MG63 (cell line): ENCODE results near the gene FOXP1. TPM values are rescaled to one million over a fixed set of nuclear protein-coding genes. Genes with fewer than 3 reads are reported as not detected.

Experiments
- DNase-seq: peaks from one replicate; pipeline ENCODE4 v3.0.0-alpha.2; 2020
- H3K27me3 ChIP-seq: fragments of 250-450 bp; sonication (Bioruptor Pico); 2 replicates; pipeline ENCODE4 v1.5.1; 2020; ENCODE audit warnings: mild to moderate bottlenecking, moderate library complexity
- H3K36me3 ChIP-seq: fragments of 250-450 bp; sonication (Bioruptor Pico); 2 replicates; pipeline ENCODE4 v1.5.1; 2020; ENCODE audit warnings: mild to moderate bottlenecking, moderate library complexity
- H3K4me3 ChIP-seq: fragments of 250-450 bp; sonication (Bioruptor Pico); 2 replicates; pipeline ENCODE4 v1.5.1; 2020; ENCODE audit warnings: mild to moderate bottlenecking, moderate library complexity
- H3K9me3 ChIP-seq: fragments of 250-450 bp; sonication (Bioruptor Pico); 2 replicates; pipeline ENCODE4 v1.5.1; 2020; ENCODE audit warnings: mild to moderate bottlenecking, moderate library complexity
- total RNA-seq: library from RNA; depleted of rRNA; stranded (reverse); fragments of >200 nt; shearing (Covaris generic); gene quantifications from 2 replicates; pipeline ENCODE4 v1.2.3, GENCODE V29; 2014; ENCODE audit warnings: low replicate concordance; rRNA removed

The FOXP1 gene
- total RNA-seq, 1 experiment from 2014 or later: 15.0 TPM

DNA sequence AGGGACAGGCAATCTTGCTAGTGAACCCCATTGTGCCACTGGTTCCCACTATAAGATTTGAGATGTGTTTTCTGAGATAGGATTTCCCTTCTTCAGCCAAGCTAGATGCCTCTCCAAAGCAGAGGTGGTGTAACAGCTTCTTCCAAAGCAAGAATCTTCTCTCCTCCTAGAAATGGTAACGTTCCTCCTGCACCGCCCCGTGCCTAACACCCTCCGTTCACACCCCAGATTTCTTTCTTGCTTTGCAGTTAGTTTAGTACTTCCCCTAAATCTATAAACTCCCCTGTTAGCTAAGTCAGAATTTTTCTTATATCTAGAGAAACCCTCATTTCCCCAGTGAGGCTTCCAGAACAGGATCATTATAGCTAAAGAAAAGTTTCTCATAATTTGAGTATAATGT lies 653.5 kb downstream of the FOXP1 start:
- Histone ChIP-seq H3K4me3 (no peak overlapping the region), H3K27me3 (no peaks in the 10 kb centered on the region), H3K36me3 (no peaks in the 10 kb centered on the region), H3K9me3 (no peaks in the 10 kb centered on the region)
- no peak for DNase-seq

- no peaks in the 10 kb centered on the region for H3K36me3 ChIP-seq
- DNase-seq: no peak
- no peak overlapping the region for H3K4me3 ChIP-seq
- no peaks in the 10 kb centered on the region for H3K9me3 ChIP-seq
- no peaks in the 10 kb centered on the region for H3K27me3 ChIP-seq
Measured at GRCh38 chr3:70927239-70927638, 656.3 kb downstream of the FOXP1 start.

DNA sequence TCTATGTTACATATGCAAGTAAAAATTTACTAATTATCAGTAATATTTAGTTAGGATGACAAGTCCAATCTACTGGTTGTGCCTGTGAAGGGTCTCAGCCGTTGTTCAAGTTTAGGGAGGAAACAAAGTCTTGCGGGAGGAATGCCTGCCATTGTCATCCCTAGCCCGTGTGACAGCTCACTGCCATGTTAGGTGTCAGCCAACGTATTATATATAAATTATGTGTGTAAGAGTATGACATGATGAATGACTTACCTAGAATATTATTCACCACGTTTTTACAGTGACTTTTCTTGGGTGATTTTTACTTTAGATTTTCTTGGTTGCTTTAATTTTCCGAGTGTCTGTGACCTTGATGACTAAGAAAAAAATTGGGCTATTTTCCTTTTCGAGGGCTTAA lies 656.7 kb downstream of the FOXP1 start:
- no peaks in the 10 kb centered on the region for H3K36me3 ChIP-seq
- H3K27me3 ChIP-seq: no peaks in the 10 kb centered on the region
- H3K9me3 ChIP-seq: no peaks in the 10 kb centered on the region
- no peak overlapping the region for H3K4me3 ChIP-seq
- no peak for DNase-seq

- Histone ChIP-seq H3K27me3 (no peaks in the 10 kb centered on the region), H3K36me3 (no peaks in the 10 kb centered on the region), H3K4me3 (no peak overlapping the region), H3K9me3 (no peaks in the 10 kb centered on the region)
- DNase-seq: no peak
Measured at GRCh38 chr3:70919661-70920060, 663.9 kb downstream of the FOXP1 start.

DNA sequence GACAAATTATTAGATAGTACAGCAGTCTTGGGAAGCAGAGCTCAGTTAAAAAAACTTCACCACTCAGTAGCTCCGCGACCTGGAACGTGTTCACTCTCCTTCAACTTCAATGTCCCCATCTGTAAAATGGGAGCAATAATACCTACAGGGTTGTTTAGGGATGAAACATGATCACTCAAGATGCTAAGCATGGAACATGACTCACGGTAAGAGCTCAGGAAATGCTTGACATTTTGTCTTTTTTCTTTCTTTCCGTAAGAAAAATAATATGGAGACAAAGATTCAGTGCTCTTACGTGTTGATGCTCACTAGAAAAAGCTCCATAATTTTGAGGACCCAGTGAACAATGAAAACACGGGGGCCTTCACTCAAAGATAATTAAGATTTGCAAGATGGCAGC lies 664.4 kb downstream of the FOXP1 start:
- DNase-seq: no peak
- H3K27me3 ChIP-seq: no peaks in the 10 kb centered on the region
- H3K9me3 ChIP-seq: no peaks in the 10 kb centered on the region
- H3K36me3 ChIP-seq: no peaks in the 10 kb centered on the region
- no peak overlapping the region for H3K4me3 ChIP-seq

DNA sequence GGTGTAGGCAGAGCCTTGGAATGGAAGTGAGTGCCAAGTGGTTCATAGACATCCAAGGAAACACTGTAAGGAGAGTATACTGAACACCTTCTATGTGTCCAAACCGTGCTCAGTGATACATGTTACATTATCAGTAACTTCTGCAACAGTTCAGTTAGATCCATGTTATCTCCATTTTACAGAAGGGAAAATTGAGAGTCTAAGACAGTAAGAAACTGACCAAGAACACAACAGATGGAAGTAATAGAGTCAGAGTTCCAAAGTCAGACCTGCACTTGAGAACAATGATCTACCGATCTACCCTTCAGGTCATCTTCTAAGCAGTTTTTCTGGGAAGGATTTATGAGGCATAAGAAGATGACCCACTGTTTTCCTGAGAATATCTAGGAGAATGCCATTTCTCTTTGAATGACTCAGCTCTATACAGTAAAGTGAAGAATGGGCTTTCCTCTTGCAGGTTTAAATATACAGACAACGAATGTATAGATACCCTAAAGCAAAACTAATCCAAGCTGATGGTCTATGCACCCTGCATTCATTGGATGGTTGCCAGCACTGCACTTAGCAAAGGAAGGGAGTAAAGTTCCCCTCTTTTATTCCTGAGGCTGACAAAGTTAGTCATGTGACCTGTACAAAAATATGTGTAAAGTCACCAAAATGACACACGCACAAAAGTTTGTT lies 667.0 kb downstream of the FOXP1 start:
- Histone ChIP-seq H3K4me3 (no peak overlapping the region), H3K9me3 (no peaks in the 10 kb centered on the region), H3K27me3 (no peaks in the 10 kb centered on the region), H3K36me3 (no peaks in the 10 kb centered on the region)
- DNase-seq: no peak

DNA sequence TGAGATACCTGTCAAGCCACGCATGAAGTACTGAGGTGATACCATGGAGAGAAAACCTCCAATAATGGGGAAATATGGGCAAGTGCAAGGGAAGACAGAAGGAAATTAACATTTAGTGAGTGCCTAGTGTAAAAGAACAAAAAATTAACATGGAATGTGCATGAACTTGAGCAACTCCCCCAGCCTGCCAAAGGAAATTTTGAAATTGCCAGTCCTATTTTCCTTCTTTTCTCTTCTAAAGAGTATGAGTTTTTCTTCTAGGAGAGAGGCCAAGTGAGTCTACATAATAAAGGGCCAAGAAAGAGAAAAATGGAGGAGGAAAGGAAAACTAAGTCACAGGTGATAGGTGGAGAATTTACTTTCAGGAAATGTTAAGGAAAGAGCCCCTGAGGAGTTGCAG lies 668.7 kb downstream of the FOXP1 start:
- Histone ChIP-seq H3K27me3 (no peaks in the 10 kb centered on the region), H3K36me3 (no peaks in the 10 kb centered on the region)

GRCh38 chr3:70911719-70912118 lies 671.8 kb downstream of the FOXP1 start:
- DNase-seq: no peak
- no peaks in the 10 kb centered on the region for H3K9me3 ChIP-seq
- no peaks in the 10 kb centered on the region for H3K27me3 ChIP-seq

More for the DNA sequence above, 668.7 kb downstream of the FOXP1 start:
- DNase-seq: no peak
- H3K4me3 ChIP-seq: no peak overlapping the region
- no peaks in the 10 kb centered on the region for H3K9me3 ChIP-seq

DNA sequence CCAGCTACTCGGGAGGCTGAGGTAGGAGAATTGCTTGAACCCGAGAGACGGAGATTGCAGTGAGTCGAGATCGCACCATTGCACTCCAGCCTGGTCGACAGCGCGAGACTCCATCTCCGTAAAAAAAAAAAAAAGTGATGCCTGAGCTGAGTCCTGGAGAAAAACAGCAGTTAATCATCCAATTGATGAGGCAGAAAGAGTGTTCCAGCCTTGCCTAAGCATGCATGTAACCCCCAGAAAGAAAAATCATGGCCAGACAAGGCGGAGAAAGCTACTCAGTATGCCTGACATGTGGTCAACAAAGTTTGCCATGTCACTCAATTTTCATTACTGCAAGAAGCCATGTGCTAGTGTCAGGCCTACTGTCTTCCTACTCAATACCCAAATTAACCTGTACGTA lies 678.0 kb downstream of the FOXP1 start:
- DNase-seq: no peak
- Histone ChIP-seq H3K9me3 (no peaks in the 10 kb centered on the region), H3K4me3 (no peak overlapping the region), H3K36me3 (no peaks in the 10 kb centered on the region), H3K27me3 (no peaks in the 10 kb centered on the region)

More at GRCh38 chr3:70911719-70912118, 671.8 kb downstream of the FOXP1 start:
- Histone ChIP-seq H3K4me3 (no peak overlapping the region), H3K36me3 (no peaks in the 10 kb centered on the region)

Other genes starting within 250 kb of the FOXP1 start
- 2.9 and 4.4 TPM in 2 replicates for gene EIF4E3, start 141.7 kb upstream of the FOXP1 start, total RNA-seq
- gene GPR27, start 170.1 kb upstream of the FOXP1 start, total RNA-seq: 7.0 and 8.5 TPM in 2 replicates
- gene PROK2, start 201.4 kb upstream of the FOXP1 start, total RNA-seq: not detected in 2 replicates